Activated CD4-positive, alpha-beta T cell treated with anti-CD3 and anti-CD28 coated beads, Interleukin-2, amount 50 U/mL, for 16 hours (primary cell): ENCODE data around the gene BTBD10.
"Not testable (repeated sequence)": the region's sequence is repeated elsewhere in the genome, so short reads cannot be mapped to it uniquely, and the experiment has no call there.

ENCODE experiments used
- DNase-seq: peaks from one replicate; pipeline ENCODE4 v3.0.0-alpha.2; 2020

Gene BTBD10

GRCh38 chr11:13438291-13438690, 24.7 kb downstream of the BTBD10 start:
- DNase-seq: no peak

- DNase-seq: not testable (repeated sequence)
Observed at GRCh38 chr11:13436836-13437235, 26.2 kb downstream of the BTBD10 start.

GRCh38 chr11:13434247-13435205, 28.5 kb downstream of the BTBD10 start:
- DNase-seq: no peak

GRCh38 chr11:13433437-13433836, 29.6 kb downstream of the BTBD10 start:
- DNase-seq: no peak

GRCh38 chr11:13429836-13430235, 33.2 kb downstream of the BTBD10 start:
- no peak for DNase-seq

GRCh38 chr11:13429288-13429687, 33.7 kb downstream of the BTBD10 start:
- DNase-seq: no peak

GRCh38 chr11:13427440-13427839, 35.6 kb downstream of the BTBD10 start:
- no peak for DNase-seq

- DNase-seq: no peak
Observed at GRCh38 chr11:13423372-13423771, 39.6 kb downstream of the BTBD10 start.

- no peak for DNase-seq
Observed at GRCh38 chr11:13421561-13421960, 41.5 kb downstream of the BTBD10 start.

- no peak for DNase-seq
Observed at GRCh38 chr11:13415201-13415600, 47.8 kb downstream of the BTBD10 start.

GRCh38 chr11:13405220-13405619, 57.8 kb downstream of the BTBD10 start:
- DNase-seq: no peak

- not testable (repeated sequence) for DNase-seq
Observed at GRCh38 chr11:13398335-13398734, 64.7 kb downstream of the BTBD10 start.

- no peak for DNase-seq
Observed at GRCh38 chr11:13391217-13391616, 71.8 kb downstream of the BTBD10 start.

GRCh38 chr11:13388741-13389140, 74.3 kb downstream of the BTBD10 start:
- no peak for DNase-seq

GRCh38 chr11:13386567-13386966, 76.5 kb downstream of the BTBD10 start:
- DNase-seq: no peak

GRCh38 chr11:13384908-13385640, 77.9 kb downstream of the BTBD10 start:
- DNase-seq: peak; percentile 31

GRCh38 chr11:13382751-13383150, 80.3 kb downstream of the BTBD10 start:
- DNase-seq: no peak

- DNase-seq: no peak
Observed at GRCh38 chr11:13380731-13381130, 82.3 kb downstream of the BTBD10 start.

GRCh38 chr11:13378316-13378715, 84.7 kb downstream of the BTBD10 start:
- no peak for DNase-seq

- no peak for DNase-seq
Observed at GRCh38 chr11:13376838-13377237, 86.2 kb downstream of the BTBD10 start.

GRCh38 chr11:13376402-13376801, 86.6 kb downstream of the BTBD10 start:
- DNase-seq: no peak

GRCh38 chr11:13375798-13376197, 87.2 kb downstream of the BTBD10 start:
- DNase-seq: no peak

GRCh38 chr11:13373216-13373615, 89.8 kb downstream of the BTBD10 start:
- DNase-seq: no peak

GRCh38 chr11:13368041-13368446, 95.0 kb downstream of the BTBD10 start:
- no peak for DNase-seq
